Fibroblast of the aortic adventitia (primary cell): ENCODE measurements around the gene KATNAL1. TPM values are rescaled to one million over a fixed set of nuclear protein-coding genes. Genes with fewer than 3 reads are reported as not detected.

Experiments used
- DNase-seq: peaks from one replicate; pipeline ENCODE4 v3.0.0-alpha.2; 2010; ENCODE audit warnings: low read depth
- H3K4me3 ChIP-seq: 2 replicates; pipeline ENCODE4 v1.5.1; 2011; ENCODE audit warnings: low read depth, mild to moderate bottlenecking, control low read depth, low read length, moderate library complexity
- total RNA-seq: library from RNA; depleted of rRNA; stranded (reverse); fragments of >200 nt; gene quantifications from 2 replicates; pipeline ENCODE4 v1.2.3, GENCODE V29; 2012; ENCODE audit warnings: low replicate concordance
- TF ChIP-seq, protein P1 (sequence below): IDR thresholded peaks from 2 replicates; pipeline ENCODE4 v1.5.1; 2011; ENCODE audit warnings: mild to moderate bottlenecking, low read length, control low read depth, inconsistent platforms; ENCODE audit not compliant: insufficient read depth

Gene KATNAL1
- total RNA-seq, 1 donor = 38.7 TPM

DNA sequence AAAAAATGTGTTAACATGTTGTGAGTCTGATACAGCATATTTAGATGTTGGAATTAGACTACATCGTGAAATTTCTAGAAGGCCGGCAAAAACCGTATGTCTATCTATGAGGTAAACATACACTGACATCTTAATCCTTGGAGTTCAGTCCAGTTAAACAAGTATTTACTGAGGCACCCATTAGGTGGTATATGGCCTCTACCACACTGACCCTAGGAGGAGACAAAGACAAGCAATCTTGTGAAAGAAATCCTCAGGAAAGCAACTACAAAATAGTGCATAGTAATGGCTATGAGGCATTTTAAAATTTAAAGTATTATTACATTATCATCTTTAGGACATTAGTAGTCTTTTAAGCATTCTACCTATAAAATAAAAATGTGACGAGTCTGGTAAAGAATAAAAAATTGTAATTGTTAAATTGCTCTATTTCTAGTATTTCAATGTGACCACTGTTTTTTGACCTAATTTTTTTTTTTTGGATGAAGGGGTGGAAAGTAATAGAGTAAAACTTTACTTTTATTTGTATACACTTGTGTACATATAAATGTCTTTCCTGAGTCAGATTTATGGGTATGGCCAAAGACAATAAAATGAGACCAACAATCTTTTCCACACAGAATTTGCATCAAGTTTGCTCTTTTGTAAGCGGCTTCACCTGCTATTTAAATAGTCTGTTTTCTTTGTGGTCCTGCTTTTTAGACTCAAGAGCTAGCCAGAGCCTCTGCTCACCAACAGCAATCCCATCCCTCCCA is 50.5 kb downstream of the KATNAL1 start:
- H3K4me3 ChIP-seq = no peak overlapping the region
- DNase-seq = peak; percentile 46
- TF ChIP-seq, protein P1, sequence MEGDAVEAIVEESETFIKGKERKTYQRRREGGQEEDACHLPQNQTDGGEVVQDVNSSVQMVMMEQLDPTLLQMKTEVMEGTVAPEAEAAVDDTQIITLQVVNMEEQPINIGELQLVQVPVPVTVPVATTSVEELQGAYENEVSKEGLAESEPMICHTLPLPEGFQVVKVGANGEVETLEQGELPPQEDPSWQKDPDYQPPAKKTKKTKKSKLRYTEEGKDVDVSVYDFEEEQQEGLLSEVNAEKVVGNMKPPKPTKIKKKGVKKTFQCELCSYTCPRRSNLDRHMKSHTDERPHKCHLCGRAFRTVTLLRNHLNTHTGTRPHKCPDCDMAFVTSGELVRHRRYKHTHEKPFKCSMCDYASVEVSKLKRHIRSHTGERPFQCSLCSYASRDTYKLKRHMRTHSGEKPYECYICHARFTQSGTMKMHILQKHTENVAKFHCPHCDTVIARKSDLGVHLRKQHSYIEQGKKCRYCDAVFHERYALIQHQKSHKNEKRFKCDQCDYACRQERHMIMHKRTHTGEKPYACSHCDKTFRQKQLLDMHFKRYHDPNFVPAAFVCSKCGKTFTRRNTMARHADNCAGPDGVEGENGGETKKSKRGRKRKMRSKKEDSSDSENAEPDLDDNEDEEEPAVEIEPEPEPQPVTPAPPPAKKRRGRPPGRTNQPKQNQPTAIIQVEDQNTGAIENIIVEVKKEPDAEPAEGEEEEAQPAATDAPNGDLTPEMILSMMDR = peak; percentile 17

DNA sequence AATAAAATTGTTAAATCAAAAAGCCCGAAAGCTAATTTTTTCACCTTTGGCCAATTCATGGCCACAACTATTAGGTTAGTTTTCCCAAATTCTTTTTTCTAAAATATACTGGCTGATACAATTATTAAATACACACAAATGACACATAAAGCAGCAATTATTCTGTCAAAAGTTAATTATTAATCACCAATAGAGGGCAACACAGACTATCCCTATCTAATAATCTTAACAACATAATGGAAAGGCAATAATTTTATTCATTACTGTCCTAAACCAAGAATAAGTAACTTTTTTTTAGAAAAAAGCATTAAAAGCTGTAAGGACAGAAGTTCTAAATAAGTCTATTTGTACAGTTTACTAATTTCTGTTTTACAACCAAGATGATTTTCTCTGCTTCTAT is 51.7 kb downstream of the KATNAL1 start:
- DNase-seq = peak; percentile 34
- TF ChIP-seq, protein P1 = no peak
- H3K4me3 ChIP-seq = no peak overlapping the region

DNA sequence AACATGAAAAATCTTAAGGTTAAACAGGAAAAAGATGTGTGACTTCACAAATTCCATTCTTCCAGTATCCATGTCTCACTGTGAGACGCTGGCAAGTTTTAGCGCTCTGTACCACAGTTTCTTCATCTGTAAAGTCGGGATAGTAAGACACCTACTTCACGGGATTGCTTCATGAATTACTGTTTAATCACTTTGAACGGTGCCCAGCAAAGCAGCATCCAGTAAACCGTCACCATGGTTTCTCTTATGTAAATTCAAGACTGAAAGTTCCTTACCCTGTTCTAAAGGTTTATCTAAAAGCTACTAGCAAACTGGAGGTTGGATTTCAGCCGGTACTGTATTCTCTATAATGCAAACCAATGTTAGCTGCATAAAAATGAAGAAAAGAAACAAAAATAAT is 53.5 kb downstream of the KATNAL1 start:
- TF ChIP-seq, protein P1 = no peak
- DNase-seq = no peak

DNA sequence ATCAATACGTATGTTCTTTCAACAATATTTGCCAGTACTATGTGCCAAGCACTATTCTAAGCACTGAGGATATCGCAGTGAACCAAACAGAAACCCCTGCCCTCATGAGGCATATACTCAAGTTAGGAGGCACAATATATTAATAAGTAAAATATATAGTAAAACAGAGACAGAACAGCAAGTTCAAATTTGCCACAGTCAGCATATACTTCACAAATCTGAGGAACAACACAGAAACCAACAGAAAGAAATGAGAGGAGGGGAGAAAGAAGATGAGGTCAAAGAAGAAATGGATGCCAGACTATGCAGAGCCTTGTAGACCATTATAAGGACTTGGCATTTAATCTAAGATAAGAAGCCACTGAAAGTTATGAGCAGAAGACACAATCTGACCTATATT is 59.9 kb downstream of the KATNAL1 start:
- TF ChIP-seq, protein P1 = no peak
- DNase-seq = no peak
- no peak overlapping the region for H3K4me3 ChIP-seq

More for the DNA sequence above, 53.5 kb downstream of the KATNAL1 start:
- H3K4me3 ChIP-seq = no peak overlapping the region

DNA sequence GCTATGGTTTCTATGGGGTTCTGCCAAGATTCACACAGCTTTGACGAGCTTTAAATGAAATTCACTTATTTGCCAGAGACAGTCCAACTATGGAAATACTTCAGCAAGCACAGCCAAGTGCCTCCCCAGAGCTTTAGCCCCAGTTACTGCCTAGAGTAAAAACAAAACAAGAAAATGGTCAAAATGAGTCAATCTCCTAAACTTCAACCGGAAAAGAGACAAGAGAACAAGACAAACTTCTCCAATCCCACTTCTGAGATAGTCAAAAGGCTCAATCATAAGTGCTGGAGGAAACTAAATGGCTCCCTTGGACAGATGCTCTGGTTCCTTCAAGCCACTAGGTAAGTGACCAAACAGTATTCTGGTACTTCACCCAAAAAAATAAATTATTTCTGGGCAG is 65.8 kb downstream of the KATNAL1 start:
- peak; percentile 53 for DNase-seq
- no peak overlapping the region for H3K4me3 ChIP-seq
- TF ChIP-seq, protein P1 = no peak

DNA sequence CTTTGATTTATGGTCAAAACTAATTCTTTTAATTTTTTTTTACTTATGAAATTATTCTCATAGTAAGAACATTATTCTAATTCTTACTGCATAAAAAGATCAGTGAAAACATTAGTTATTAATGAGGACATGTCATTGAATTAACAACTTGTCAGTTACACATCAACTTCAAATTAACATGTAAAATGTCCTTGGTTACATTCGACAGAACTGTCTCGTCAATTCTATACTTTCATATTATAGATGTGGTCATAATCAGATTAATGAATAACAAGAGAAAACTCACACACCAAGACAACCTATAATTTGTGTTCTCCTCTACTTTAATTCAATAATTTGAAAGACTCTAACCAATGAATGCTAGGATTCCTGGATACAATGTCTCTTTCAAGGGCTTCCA is 66.7 kb downstream of the KATNAL1 start:
- TF ChIP-seq, protein P1 = no peak
- DNase-seq = no peak
- H3K4me3 ChIP-seq = no peak overlapping the region

DNA sequence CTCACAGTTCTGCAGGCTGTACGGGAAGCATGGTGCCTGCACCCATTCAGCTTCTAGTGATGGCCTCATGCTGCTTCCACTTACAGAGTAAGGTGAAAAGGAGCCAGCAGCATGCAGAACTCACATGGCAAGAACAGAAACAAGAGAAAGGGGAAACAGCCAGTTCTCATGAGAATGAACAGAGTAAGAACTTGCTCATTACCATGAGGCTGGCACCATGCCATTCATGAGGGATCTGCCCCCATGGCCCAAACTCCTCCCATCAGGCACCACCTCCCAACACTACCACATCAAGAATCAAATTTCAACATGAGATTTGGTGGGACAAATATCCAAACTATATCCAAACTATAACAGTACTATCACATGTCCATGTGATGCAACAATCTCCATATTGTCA is 72.1 kb downstream of the KATNAL1 start:
- DNase-seq = peak; percentile 10
- no peak overlapping the region for H3K4me3 ChIP-seq
- TF ChIP-seq, protein P1 = no peak
